KG1 (cell line): ENCODE data around the gene ZNF22.

Source experiments
- DNase-seq: peaks from one replicate; lab custom pipeline; 2025; lab: John Stamatoyannopoulos, UW

Gene ZNF22

GRCh38 chr10:44965104-44965503 is 35.6 kb upstream of the ZNF22 start:
- DNase-seq: no peak

GRCh38 chr10:44965651-44966097 is 35.0 kb upstream of the ZNF22 start:
- no peak for DNase-seq

- DNase-seq: no peak
Measured at GRCh38 chr10:44966129-44966815, 34.5 kb upstream of the ZNF22 start.

- DNase-seq: no peak
Measured at GRCh38 chr10:44966816-44967509, 33.8 kb upstream of the ZNF22 start.

GRCh38 chr10:44967616-44968015 is 33.1 kb upstream of the ZNF22 start:
- no peak for DNase-seq

GRCh38 chr10:44968091-44968490 is 32.6 kb upstream of the ZNF22 start:
- peak; percentile 70 for DNase-seq

- DNase-seq: no peak
Measured at GRCh38 chr10:44968500-44969400, 32.0 kb upstream of the ZNF22 start.

- no peak for DNase-seq
Measured at GRCh38 chr10:44969854-44970253, 30.9 kb upstream of the ZNF22 start.

- no peak for DNase-seq
Measured at GRCh38 chr10:44970812-44971395, 29.8 kb upstream of the ZNF22 start.

- DNase-seq: no peak
Measured at GRCh38 chr10:44971434-44971833, 29.3 kb upstream of the ZNF22 start.

- DNase-seq: no peak
Measured at GRCh38 chr10:44971935-44972757, 28.6 kb upstream of the ZNF22 start.

GRCh38 chr10:44972874-44973306 is 27.8 kb upstream of the ZNF22 start:
- no peak for DNase-seq

GRCh38 chr10:44973323-44974081 is 27.2 kb upstream of the ZNF22 start:
- DNase-seq: no peak

- DNase-seq: no peak
Measured at GRCh38 chr10:44974082-44974627, 26.6 kb upstream of the ZNF22 start.

GRCh38 chr10:44974628-44975430 is 25.9 kb upstream of the ZNF22 start:
- no peak for DNase-seq

GRCh38 chr10:44975431-44976331 is 25.0 kb upstream of the ZNF22 start:
- no peak for DNase-seq

GRCh38 chr10:44976352-44977198 is 24.1 kb upstream of the ZNF22 start:
- no peak for DNase-seq
